HCEC 1CT (cell line): Measurements from ENCODE around the gene ISG15.
"Not testable (repeated sequence)": the region's sequence is repeated elsewhere in the genome, so short reads cannot be mapped to it uniquely, and the experiment has no call there.

Experiments
- DNase-seq: peaks from one replicate; pipeline ENCODE4 v3.0.0-alpha.2; 2017

Gene ISG15

GRCh38 chr1:1030867-1031658, 17.8 kb downstream of the ISG15 start:
- DNase-seq = not testable (repeated sequence)

- DNase-seq = no peak
Measured at GRCh38 chr1:1031659-1032235, 18.4 kb downstream of the ISG15 start.

- no peak for DNase-seq
Measured at GRCh38 chr1:1032424-1032823, 19.1 kb downstream of the ISG15 start.

- DNase-seq = peak; percentile 39
Measured at GRCh38 chr1:1033009-1033587, 19.8 kb downstream of the ISG15 start.

GRCh38 chr1:1033731-1034438, 20.6 kb downstream of the ISG15 start:
- no peak for DNase-seq

- no peak for DNase-seq
Measured at GRCh38 chr1:1034439-1034781, 21.1 kb downstream of the ISG15 start.

- no peak for DNase-seq
Measured at GRCh38 chr1:1035291-1035943, 22.1 kb downstream of the ISG15 start.

GRCh38 chr1:1037366-1038327, 24.4 kb downstream of the ISG15 start:
- no peak for DNase-seq

GRCh38 chr1:1038694-1039093, 25.4 kb downstream of the ISG15 start:
- DNase-seq = no peak

- no peak for DNase-seq
Measured at GRCh38 chr1:1039145-1039910, 26.0 kb downstream of the ISG15 start.

GRCh38 chr1:1040004-1040991, 27.0 kb downstream of the ISG15 start:
- DNase-seq = peak; percentile 67

- DNase-seq = no peak
Measured at GRCh38 chr1:1041092-1041523, 27.8 kb downstream of the ISG15 start.

- DNase-seq = no peak
Measured at GRCh38 chr1:1041873-1042272, 28.6 kb downstream of the ISG15 start.

- DNase-seq = no peak
Measured at GRCh38 chr1:1042835-1043234, 29.5 kb downstream of the ISG15 start.

- DNase-seq = no peak
Measured at GRCh38 chr1:1043411-1043810, 30.1 kb downstream of the ISG15 start.

GRCh38 chr1:1043921-1044320, 30.6 kb downstream of the ISG15 start:
- DNase-seq = no peak

- no peak for DNase-seq
Measured at GRCh38 chr1:1044455-1045078, 31.3 kb downstream of the ISG15 start.

- DNase-seq = no peak
Measured at GRCh38 chr1:1045129-1045528, 31.8 kb downstream of the ISG15 start.

GRCh38 chr1:1046243-1046642, 32.9 kb downstream of the ISG15 start:
- DNase-seq = no peak
